ENCODE data around the gene ARHGAP18.

The ARHGAP18 gene

GRCh38 chr6:129619579-129620233, 90.3 kb downstream of the ARHGAP18 start:
- FAIRE-seq (no peak), DNase-seq (ENCODE audit: insufficient read length, low spot score) (no peak)
- no peak for TF ChIP-seq CTCF (IDR thresholded peaks at IDR 0.05; ENCODE audit: insufficient read depth, missing control alignments)

DNA sequence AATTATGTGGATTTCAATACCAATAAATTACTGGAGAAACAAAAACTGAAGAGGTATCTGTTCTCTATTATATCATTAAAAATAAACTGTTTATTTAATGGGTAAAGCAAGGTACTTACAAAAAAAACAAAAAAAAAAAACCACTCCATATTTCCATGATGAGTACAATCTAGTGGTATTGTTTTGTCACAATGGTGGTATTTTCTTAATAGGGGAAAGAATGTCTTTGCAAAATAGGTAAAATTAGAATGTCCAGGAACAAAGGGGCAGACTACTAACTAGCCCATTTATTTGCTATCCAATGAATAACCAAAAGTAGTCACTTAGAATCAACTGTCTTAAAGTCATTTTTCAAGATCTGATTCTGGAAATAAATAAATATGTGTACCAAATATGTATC, 92.0 kb downstream of the ARHGAP18 start:
- DNase-seq (ENCODE audit: insufficient read length, low spot score) = no peak
- no peak for FAIRE-seq
- TF ChIP-seq CTCF (IDR thresholded peaks at IDR 0.05; ENCODE audit: insufficient read depth, missing control alignments) = no peak

DNA sequence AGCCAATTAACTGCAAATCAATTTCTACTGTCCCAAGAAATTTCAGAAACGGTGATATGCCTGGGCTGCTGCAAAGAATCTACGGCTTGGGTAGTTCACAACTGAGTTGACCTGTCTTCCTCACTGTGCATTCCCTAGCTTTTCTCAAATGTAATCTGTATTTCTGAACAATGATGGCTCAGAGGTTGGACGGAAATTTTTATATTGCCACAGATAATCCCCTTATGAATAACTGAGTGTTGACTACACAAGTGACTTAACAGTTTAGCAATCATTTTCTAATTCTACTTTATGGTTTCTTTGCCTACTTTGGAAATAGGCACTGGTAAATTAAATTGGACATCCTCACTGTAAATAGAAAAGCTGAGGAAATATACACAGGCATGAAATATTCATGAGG, 94.5 kb downstream of the ARHGAP18 start:
- DNase-seq (ENCODE audit: insufficient read length, low spot score) (no peak), FAIRE-seq (no peak)
- TF ChIP-seq CTCF (IDR thresholded peaks at IDR 0.05; ENCODE audit: insufficient read depth, missing control alignments) = no peak

- DNase-seq (ENCODE audit: insufficient read length, low spot score) (no peak), FAIRE-seq (no peak)
- TF ChIP-seq CTCF (IDR thresholded peaks at IDR 0.05; ENCODE audit: insufficient read depth, missing control alignments) = no peak
Observed at GRCh38 chr6:129615020-129615419, 95.0 kb downstream of the ARHGAP18 start.

- no peak for FAIRE-seq
- TF ChIP-seq CTCF (IDR thresholded peaks at IDR 0.05; ENCODE audit: insufficient read depth, missing control alignments) = no peak
- DNase-seq (ENCODE audit: insufficient read length, low spot score) = no peak
Observed at GRCh38 chr6:129614464-129614863, 95.5 kb downstream of the ARHGAP18 start.

- FAIRE-seq = no peak
- no peak for DNase-seq (ENCODE audit: insufficient read length, low spot score)
- no peak for TF ChIP-seq CTCF (IDR thresholded peaks at IDR 0.05; ENCODE audit: insufficient read depth, missing control alignments)
Observed at GRCh38 chr6:129612440-129612839, 97.5 kb downstream of the ARHGAP18 start.

- no peak for TF ChIP-seq CTCF (IDR thresholded peaks at IDR 0.05; ENCODE audit: insufficient read depth, missing control alignments)
- FAIRE-seq (no peak), DNase-seq (ENCODE audit: insufficient read length, low spot score) (no peak)
Observed at GRCh38 chr6:129609635-129610034, 100.3 kb downstream of the ARHGAP18 start.

Measured in D721Med (cell line).